ENCODE data around the gene RANBP3.

RANBP3 gene

DNA sequence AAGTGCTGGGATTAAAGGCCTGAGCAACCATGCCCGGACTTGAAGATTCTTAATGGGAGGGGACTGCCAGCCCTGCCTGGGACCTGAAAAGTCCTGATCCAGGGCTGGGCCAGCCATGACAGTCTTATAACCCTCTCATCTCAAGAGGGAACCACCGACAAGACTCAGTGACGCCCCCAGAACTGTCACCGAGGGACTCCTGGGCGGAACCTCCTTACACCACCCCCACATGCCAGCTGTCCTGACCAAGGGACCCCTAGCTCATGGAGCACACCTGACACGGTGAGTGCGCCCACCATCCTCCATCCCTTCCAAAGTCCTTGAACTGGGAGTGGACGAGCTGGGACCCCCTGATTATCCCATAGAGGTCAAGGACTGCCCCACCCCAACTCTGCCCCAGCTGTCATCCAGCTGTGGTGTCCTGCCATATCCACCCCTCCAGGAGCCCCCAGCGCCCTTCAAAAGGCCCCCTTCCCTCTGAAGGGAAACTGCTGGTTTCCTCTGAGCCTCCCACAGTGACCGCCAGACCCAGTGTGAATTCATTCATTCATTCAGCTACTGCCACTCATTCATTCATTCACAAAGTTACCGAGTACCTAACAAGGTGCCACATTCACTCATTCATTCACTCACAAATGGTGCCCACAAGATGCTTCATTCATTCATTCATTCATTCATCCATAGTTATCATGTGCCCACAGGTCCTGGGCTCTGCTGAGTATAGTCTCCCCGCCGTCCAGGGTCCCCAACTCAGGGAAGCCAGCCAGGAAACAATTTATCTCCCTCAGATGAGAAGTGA is 78.0 kb downstream of the RANBP3 start:
- Histone ChIP-seq H3K36me3 (ENCODE audit: control insufficient read depth in 5 of 5, insufficient read depth in 5 of 5, low read length in 5 of 5) (peaks cover 0 to 38% (median 25%) of the 10 kb centered on the region in 5 donors), H3K9me3 (ENCODE audit: control insufficient read depth in 5 of 5, low read length in 5 of 5) (no peaks in the 10 kb centered on the region), H3K27ac (ENCODE audit: low read depth, low read length) (no peak overlapping the region), H3K27me3 (ENCODE audit: control insufficient read depth in 5 of 5, insufficient read depth in 4 of 5, low read length in 5 of 5) (peaks cover 0 to 2% (median 0%) of the 10 kb centered on the region in 5 donors), H3K9ac (ENCODE audit: low read length in 5 of 5) (peak overlapping the region in 1 of 5 donors; percentile 14), H3K4me3 (ENCODE audit: low read depth in 1 of 5, low read length in 5 of 5) (no peak overlapping the region), H3K4me1 (ENCODE audit: control insufficient read depth in 5 of 5, insufficient read depth in 5 of 5, low read length in 5 of 5) (peaks cover 5 to 24% (median 15%) of the 10 kb centered on the region in 5 donors)

DNA sequence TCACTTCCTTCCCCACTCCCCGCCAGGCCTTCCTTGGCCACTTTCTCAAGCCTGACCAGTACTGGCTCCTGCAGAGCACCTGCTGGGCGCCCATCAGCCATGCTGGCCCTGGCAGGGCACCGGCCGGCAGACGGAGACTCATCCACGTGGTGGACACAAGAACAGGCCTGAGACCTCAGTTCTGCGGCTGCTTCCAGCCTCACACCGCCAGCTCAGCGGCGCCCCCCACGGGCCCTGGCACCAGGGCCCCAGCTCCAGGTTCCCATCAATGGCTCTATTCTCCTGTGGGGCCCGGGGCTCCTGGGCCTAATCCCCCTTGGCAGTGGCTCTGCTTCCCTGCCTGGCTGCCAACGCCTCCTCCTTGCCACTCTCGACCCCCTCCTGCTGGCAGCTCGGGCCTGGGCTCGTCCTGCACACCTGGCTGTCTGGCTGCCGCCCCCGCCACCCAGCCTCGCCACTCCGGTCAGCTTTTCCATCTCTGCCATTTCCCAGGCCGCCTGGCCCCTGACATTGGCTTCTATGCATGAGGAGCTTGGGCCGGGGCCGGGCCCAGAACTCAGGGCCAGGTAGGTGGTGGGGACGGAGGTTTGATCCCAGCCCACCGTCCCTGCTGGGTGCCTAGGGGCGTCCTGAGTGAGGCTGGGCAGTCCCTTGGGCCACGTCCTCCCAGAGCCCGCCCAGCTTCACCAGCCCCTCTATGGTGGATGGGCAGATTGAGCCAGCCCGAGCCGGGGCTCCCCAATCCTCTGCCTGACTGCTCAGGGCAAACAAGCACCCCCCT is 80.6 kb downstream of the RANBP3 start:
- H3K27ac ChIP-seq (ENCODE audit: low read depth, low read length), result no peak overlapping the region
- H3K9ac ChIP-seq (ENCODE audit: low read length in 5 of 5), result no peak overlapping the region
- H3K4me1 ChIP-seq (ENCODE audit: control insufficient read depth in 5 of 5, insufficient read depth in 5 of 5, low read length in 5 of 5), result peaks cover 0 to 6% (median 5%) of the 10 kb centered on the region in 5 donors
- H3K4me3 ChIP-seq (ENCODE audit: low read depth in 1 of 5, low read length in 5 of 5), result no peak overlapping the region
- peaks cover 0 to 49% (median 33%) of the 10 kb centered on the region in 5 donors for H3K36me3 ChIP-seq (ENCODE audit: control insufficient read depth in 5 of 5, insufficient read depth in 5 of 5, low read length in 5 of 5)
- no peaks in the 10 kb centered on the region for H3K9me3 ChIP-seq (ENCODE audit: control insufficient read depth in 5 of 5, low read length in 5 of 5)
- peaks cover under 1 to 3% (median 2%) of the 10 kb centered on the region in 5 donors for H3K27me3 ChIP-seq (ENCODE audit: control insufficient read depth in 5 of 5, insufficient read depth in 4 of 5, low read length in 5 of 5)

DNA sequence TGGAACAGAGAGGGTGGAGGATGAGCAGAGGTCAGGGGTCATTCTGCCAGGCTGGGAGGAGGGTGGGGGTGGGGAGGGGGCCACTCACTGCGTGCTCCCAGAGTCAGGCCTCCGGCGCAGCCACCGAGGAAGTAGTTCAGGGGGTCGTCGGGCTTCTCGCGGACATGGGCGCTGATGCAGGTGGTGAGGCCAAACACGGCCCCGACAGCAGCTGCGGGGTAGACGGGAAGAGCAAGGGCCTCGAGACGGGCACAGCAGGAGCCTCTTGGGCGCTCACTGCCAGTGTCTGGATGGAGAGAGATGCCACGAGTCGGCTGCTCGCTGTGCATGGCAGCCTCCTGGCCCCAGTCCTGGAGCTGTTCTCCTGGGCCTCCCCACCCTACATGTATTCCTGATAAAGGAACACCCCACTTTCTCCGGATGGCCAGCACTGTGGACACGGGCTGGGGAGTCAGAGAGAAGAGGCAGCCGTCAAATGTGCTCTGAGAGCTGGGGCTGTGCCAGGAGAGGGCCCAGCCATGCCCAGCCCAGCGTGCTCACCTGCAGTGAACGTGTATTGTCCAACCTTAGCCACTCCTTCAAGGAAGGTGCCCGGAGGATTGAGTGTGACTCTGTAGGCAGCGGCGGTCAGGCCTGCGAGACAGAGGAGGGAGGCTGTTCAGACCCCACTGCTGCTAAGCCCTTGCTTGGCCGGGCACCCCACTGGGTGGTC is 81.4 kb downstream of the RANBP3 start:
- Histone ChIP-seq H3K9ac (ENCODE audit: low read length in 5 of 5) (no peak overlapping the region), H3K27me3 (ENCODE audit: control insufficient read depth in 5 of 5, insufficient read depth in 4 of 5, low read length in 5 of 5) (peaks cover 9 to 12% (median 10%) of the 10 kb centered on the region in 5 donors), H3K27ac (ENCODE audit: low read depth, low read length) (no peak overlapping the region), H3K4me3 (ENCODE audit: low read depth in 1 of 5, low read length in 5 of 5) (no peak overlapping the region), H3K36me3 (ENCODE audit: control insufficient read depth in 5 of 5, insufficient read depth in 5 of 5, low read length in 5 of 5) (peaks cover 0 to 49% (median 33%) of the 10 kb centered on the region in 5 donors), H3K9me3 (ENCODE audit: control insufficient read depth in 5 of 5, low read length in 5 of 5) (no peaks in the 10 kb centered on the region), H3K4me1 (ENCODE audit: control insufficient read depth in 5 of 5, insufficient read depth in 5 of 5, low read length in 5 of 5) (peaks cover 0 to 8% (median 4%) of the 10 kb centered on the region in 5 donors)

DNA sequence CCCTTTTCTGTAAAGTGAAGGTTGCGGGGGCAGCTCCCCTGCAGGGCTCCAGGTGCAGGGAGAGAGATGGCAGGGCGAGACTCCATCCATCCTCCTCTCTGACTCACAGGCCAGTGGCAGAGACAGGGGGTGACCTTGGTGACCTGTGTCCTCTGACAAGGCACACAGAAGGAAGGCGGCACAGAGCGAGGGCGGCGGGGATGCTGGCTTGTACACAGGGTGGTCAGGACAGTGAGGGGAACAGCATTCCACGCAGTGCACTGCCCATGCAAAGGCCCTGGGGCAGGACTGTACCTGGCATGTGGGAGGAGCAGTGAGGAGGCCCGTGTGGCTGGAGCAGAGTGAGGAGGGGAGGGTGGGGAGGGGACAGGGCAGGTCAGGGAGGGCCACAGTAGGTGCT is 82.0 kb downstream of the RANBP3 start:
- H3K27ac ChIP-seq (ENCODE audit: low read depth, low read length), result no peak overlapping the region
- H3K9me3 ChIP-seq (ENCODE audit: control insufficient read depth in 5 of 5, low read length in 5 of 5), result no peaks in the 10 kb centered on the region
- H3K9ac ChIP-seq (ENCODE audit: low read length in 5 of 5), result no peak overlapping the region
- H3K36me3 ChIP-seq (ENCODE audit: control insufficient read depth in 5 of 5, insufficient read depth in 5 of 5, low read length in 5 of 5), result peaks cover 0 to 45% (median 30%) of the 10 kb centered on the region in 5 donors
- peaks cover 0 to 8% (median 0%) of the 10 kb centered on the region in 5 donors for H3K4me1 ChIP-seq (ENCODE audit: control insufficient read depth in 5 of 5, insufficient read depth in 5 of 5, low read length in 5 of 5)
- H3K27me3 ChIP-seq (ENCODE audit: control insufficient read depth in 5 of 5, insufficient read depth in 4 of 5, low read length in 5 of 5), result peaks cover 11 to 16% (median 13%) of the 10 kb centered on the region in 5 donors
- H3K4me3 ChIP-seq (ENCODE audit: low read depth in 1 of 5, low read length in 5 of 5), result no peak overlapping the region

DNA sequence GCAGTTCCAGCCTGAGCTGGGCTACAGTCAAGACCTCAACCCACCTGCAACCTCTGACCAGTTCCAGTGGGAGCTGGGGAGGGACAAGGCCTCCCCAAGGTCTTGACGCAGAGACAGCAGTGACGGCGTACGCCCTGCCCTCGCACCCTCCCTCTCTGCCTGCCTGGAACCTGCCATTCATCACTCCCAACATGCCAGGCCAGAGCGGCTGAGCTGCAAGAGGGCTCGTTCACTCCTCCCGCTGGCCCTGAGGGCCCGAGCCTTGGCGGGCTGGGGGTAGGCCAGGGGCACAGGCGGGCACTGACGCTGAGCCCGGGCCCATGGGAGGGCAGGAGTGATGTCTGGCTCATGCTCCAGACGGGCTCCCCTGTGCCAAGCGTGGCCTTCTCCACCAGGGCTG is 82.5 kb downstream of the RANBP3 start:
- no peak overlapping the region for H3K4me3 ChIP-seq (ENCODE audit: low read depth in 1 of 5, low read length in 5 of 5)
- no peak overlapping the region for H3K27ac ChIP-seq (ENCODE audit: low read depth, low read length)
- H3K9ac ChIP-seq (ENCODE audit: low read length in 5 of 5), result no peak overlapping the region
- H3K4me1 ChIP-seq (ENCODE audit: control insufficient read depth in 5 of 5, insufficient read depth in 5 of 5, low read length in 5 of 5), result peaks cover 0 to 8% (median 0%) of the 10 kb centered on the region in 5 donors
- peaks cover 11 to 16% (median 13%) of the 10 kb centered on the region in 5 donors for H3K27me3 ChIP-seq (ENCODE audit: control insufficient read depth in 5 of 5, insufficient read depth in 4 of 5, low read length in 5 of 5)
- H3K36me3 ChIP-seq (ENCODE audit: control insufficient read depth in 5 of 5, insufficient read depth in 5 of 5, low read length in 5 of 5), result peaks cover 0 to 44% (median 30%) of the 10 kb centered on the region in 5 donors
- no peaks in the 10 kb centered on the region for H3K9me3 ChIP-seq (ENCODE audit: control insufficient read depth in 5 of 5, low read length in 5 of 5)

DNA sequence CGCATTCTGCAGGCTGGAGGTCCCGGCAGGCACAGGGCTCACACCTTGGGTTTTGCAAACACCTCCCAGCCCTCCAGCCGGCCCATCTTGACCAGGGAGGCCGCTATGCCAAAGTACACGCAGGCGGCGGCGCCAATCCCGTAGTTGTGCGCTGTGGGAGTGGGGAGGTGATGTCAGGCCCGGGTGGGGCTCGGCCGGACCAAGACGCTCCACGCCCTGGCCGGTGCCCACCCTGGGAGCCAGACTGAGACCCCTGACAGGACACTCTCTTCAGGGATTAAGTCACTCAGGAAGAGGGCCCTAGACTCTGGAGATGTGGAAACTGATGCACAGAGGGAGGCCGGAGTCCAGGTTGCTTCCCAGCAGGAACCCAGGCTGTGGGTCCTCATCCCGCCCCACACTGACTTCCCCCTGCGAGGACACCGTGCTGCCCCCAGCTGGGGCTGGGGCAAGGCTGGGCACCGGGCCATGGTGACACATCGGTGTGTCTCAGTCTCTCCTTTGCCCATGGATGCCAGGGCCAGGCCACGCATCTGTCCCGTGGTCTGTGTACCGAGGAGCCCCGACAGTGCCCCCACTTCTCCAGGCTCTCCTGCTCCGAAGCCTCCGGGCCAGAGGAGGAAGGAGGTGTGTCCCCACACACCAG is 83.1 kb downstream of the RANBP3 start:
- Histone ChIP-seq H3K27ac (ENCODE audit: low read depth, low read length) (no peak overlapping the region), H3K4me1 (ENCODE audit: control insufficient read depth in 5 of 5, insufficient read depth in 5 of 5, low read length in 5 of 5) (peaks cover 0 to 8% (median 0%) of the 10 kb centered on the region in 5 donors), H3K9ac (ENCODE audit: low read length in 5 of 5) (no peak overlapping the region), H3K27me3 (ENCODE audit: control insufficient read depth in 5 of 5, insufficient read depth in 4 of 5, low read length in 5 of 5) (peaks cover 11 to 16% (median 13%) of the 10 kb centered on the region in 5 donors), H3K4me3 (ENCODE audit: low read depth in 1 of 5, low read length in 5 of 5) (no peak overlapping the region), H3K36me3 (ENCODE audit: control insufficient read depth in 5 of 5, insufficient read depth in 5 of 5, low read length in 5 of 5) (peaks cover 0 to 41% (median 28%) of the 10 kb centered on the region in 5 donors), H3K9me3 (ENCODE audit: control insufficient read depth in 5 of 5, low read length in 5 of 5) (no peaks in the 10 kb centered on the region)

DNA sequence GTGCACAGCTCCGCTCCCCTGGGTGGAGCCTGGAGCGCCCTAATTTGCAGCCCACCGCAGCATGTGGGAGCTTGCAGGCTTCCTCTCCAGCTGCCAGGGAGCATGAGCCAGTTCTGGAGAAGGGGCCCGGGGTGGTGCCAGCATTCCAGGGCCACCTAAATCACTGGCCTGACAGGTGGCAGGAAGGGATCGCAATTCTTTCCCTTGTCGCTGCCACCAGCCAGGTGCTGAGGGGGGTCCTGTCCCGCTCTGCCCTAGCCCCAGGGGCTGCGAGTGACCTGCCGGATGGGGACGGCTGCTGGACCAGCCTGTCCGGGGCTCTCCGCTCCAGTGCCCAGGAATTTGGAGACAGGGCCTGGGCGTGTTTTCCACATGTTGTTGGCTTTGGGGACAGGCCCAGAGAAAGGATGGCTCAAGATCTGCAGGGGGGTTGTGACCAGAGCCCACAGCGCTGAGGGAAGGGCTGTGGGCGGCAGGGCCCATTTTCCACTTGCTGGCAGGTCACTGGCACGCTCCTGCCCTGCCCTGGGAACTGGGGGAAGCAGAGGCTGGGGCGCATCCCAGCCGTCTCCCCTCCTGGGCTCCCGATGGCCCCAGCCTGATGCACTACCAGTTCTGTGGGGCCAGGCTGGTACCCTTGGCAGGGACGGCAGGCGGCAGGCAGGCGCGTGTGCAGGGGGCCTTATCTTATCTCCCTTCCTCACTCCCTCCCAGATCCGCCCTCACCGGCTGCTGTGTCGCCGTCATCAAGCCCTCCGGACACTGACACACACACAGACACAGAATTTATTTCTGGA is 83.8 kb downstream of the RANBP3 start:
- H3K36me3 ChIP-seq (ENCODE audit: control insufficient read depth in 5 of 5, insufficient read depth in 5 of 5, low read length in 5 of 5), result peaks cover 0 to 41% (median 28%) of the 10 kb centered on the region in 5 donors
- no peak overlapping the region for H3K9ac ChIP-seq (ENCODE audit: low read length in 5 of 5)
- H3K4me1 ChIP-seq (ENCODE audit: control insufficient read depth in 5 of 5, insufficient read depth in 5 of 5, low read length in 5 of 5), result peaks cover 0 to 8% (median 0%) of the 10 kb centered on the region in 5 donors
- H3K27ac ChIP-seq (ENCODE audit: low read depth, low read length), result no peak overlapping the region
- H3K27me3 ChIP-seq (ENCODE audit: control insufficient read depth in 5 of 5, insufficient read depth in 4 of 5, low read length in 5 of 5), result peaks cover 11 to 21% (median 13%) of the 10 kb centered on the region in 5 donors
- no peaks in the 10 kb centered on the region for H3K9me3 ChIP-seq (ENCODE audit: control insufficient read depth in 5 of 5, low read length in 5 of 5)
- H3K4me3 ChIP-seq (ENCODE audit: low read depth in 1 of 5, low read length in 5 of 5), result no peak overlapping the region

DNA sequence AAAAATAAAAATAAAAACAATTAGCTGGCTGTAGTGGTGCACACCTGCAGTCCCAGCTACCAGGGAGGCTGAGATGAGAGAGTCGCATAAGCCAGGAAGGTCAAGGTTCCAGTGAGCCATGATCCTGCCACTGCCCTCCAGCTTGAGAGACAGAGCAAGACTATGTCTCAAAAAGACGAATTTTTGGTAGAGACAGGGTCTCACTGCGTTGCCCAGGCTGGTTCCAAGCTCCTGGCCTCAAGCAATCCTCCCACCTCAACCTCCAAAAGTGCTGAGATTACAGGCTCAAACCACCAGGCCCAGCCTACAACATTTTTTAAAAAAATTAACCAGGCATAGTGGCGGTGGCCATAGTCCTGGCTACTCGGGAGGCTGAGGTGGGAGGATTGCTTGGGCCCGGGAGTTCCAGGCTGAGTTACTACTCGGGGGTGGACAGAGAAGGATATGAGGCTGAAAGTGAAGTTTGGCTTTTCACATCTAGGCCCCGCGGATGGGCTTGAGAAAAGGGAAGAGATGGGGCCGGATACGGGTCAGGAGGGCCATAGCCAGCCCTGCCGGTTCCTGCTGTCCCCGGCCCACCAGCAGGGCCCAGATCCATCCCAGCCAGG is 84.5 kb downstream of the RANBP3 start:
- Histone ChIP-seq H3K9ac (ENCODE audit: low read length in 5 of 5) (no peak overlapping the region), H3K4me3 (ENCODE audit: low read depth in 1 of 5, low read length in 5 of 5) (no peak overlapping the region), H3K27me3 (ENCODE audit: control insufficient read depth in 5 of 5, insufficient read depth in 4 of 5, low read length in 5 of 5) (peaks cover 11 to 21% (median 13%) of the 10 kb centered on the region in 5 donors), H3K4me1 (ENCODE audit: control insufficient read depth in 5 of 5, insufficient read depth in 5 of 5, low read length in 5 of 5) (peaks cover 0 to 8% (median 0%) of the 10 kb centered on the region in 5 donors), H3K36me3 (ENCODE audit: control insufficient read depth in 5 of 5, insufficient read depth in 5 of 5, low read length in 5 of 5) (peaks cover 0 to 41% (median 28%) of the 10 kb centered on the region in 5 donors), H3K9me3 (ENCODE audit: control insufficient read depth in 5 of 5, low read length in 5 of 5) (no peaks in the 10 kb centered on the region), H3K27ac (ENCODE audit: low read depth, low read length) (no peak overlapping the region)

All from subcutaneous abdominal adipose tissue (tissue), 5 donors.